DND-41 (cell line): ENCODE data around the gene SLC22A17.
"Not testable (repeated sequence)": the region's sequence is repeated elsewhere in the genome, so short reads cannot be mapped to it uniquely, and the experiment has no call there.

Experiments
- ATAC-seq: fragments of 200-7000 bp; cut with Tn5 transposase; 3 replicates; pipeline ENCODE4 v1.9.1; 2021; ENCODE audit warnings: low read depth; ENCODE audit not compliant: insufficient read depth
- DNase-seq: peaks from one replicate; pipeline ENCODE4 v3.0.0-alpha.2; 2020
- H2AFZ ChIP-seq: 2 replicates; pipeline ENCODE4 v1.6.0; 2012; ENCODE audit warnings: low read depth, low read length
- H3K27ac ChIP-seq: 2 replicates; pipeline ENCODE4 v1.5.1; 2012; ENCODE audit warnings: low read length, inconsistent platforms
- H3K27me3 ChIP-seq: fragments of 200-600 bp; sonication (generic); 2 replicates; pipeline ENCODE4 v1.6.0; 2012; ENCODE audit warnings: low read length, mild to moderate bottlenecking, inconsistent platforms; ENCODE audit not compliant: insufficient read depth, poor library complexity
- H3K36me3 ChIP-seq: 2 replicates; pipeline ENCODE4 v1.5.1; 2012; ENCODE audit warnings: low read length, inconsistent platforms; ENCODE audit not compliant: insufficient read depth
- H3K4me1 ChIP-seq: 2 replicates; pipeline ENCODE4 v1.5.1; 2012; ENCODE audit warnings: mild to moderate bottlenecking, low read length; ENCODE audit not compliant: insufficient read depth
- H3K4me2 ChIP-seq: 2 replicates; pipeline ENCODE4 v1.6.0; 2012; ENCODE audit warnings: mild to moderate bottlenecking, moderate library complexity, low read length, inconsistent platforms; ENCODE audit not compliant: insufficient read depth
- H3K4me3 ChIP-seq, 2 experiments: fragments of 200-600 bp in 1 of 2; shearing (Covaris generic) in 1 of 2; 2 replicates each; pipeline ENCODE4 v1.5.1; 2012 to 2016; ENCODE audit warnings: inconsistent platforms in 2 of 2, low read length in 2 of 2, mild to moderate bottlenecking in 2 of 2, low read depth in 1 of 2, moderate library complexity in 1 of 2
- H3K79me2 ChIP-seq: 2 replicates; pipeline ENCODE4 v1.6.0; 2012; ENCODE audit warnings: low read length, inconsistent platforms; ENCODE audit not compliant: insufficient read depth
- H3K9ac ChIP-seq: 2 replicates; pipeline ENCODE4 v1.6.0; 2012; ENCODE audit warnings: low read depth, mild to moderate bottlenecking, inconsistent platforms, low read length, moderate library complexity
- H3K9me3 ChIP-seq: 2 replicates; pipeline ENCODE4 v1.5.1; 2012; ENCODE audit warnings: low read length, moderate library complexity, mild to moderate bottlenecking, inconsistent platforms; ENCODE audit not compliant: insufficient read depth, severe bottlenecking
- H4K20me1 ChIP-seq: 2 replicates; pipeline ENCODE4 v1.6.0; 2012; ENCODE audit warnings: low read length; ENCODE audit not compliant: insufficient read depth
- CTCF ChIP-seq: IDR thresholded peaks from 2 replicates; pipeline ENCODE4 v1.5.1; 2012; ENCODE audit warnings: borderline replicate concordance, low read length, moderate library complexity, mild to moderate bottlenecking; ENCODE audit not compliant: poor library complexity, severe bottlenecking; ENCODE audit errors: extremely low read depth
- EZH2 ChIP-seq: IDR thresholded peaks from 3 replicates; pipeline ENCODE4 v1.6.1; 2012; ENCODE audit warnings: borderline replicate concordance, low read depth, mild to moderate bottlenecking, moderate library complexity, low read length, inconsistent platforms; ENCODE audit not compliant: severe bottlenecking

SLC22A17 gene

GRCh38 chr14:23392613-23393012, 39.9 kb upstream of the SLC22A17 start:
- ATAC-seq (no peak), DNase-seq (no peak)
- H3K27ac ChIP-seq: no peak overlapping the region
- H3K4me1 ChIP-seq: no peaks in the 10 kb centered on the region
- H3K9me3 ChIP-seq: no peaks in the 10 kb centered on the region
- H3K9ac ChIP-seq: no peak overlapping the region
- no peaks in the 10 kb centered on the region for H3K36me3 ChIP-seq
- TF ChIP-seq CTCF: no peak
- no peak for TF ChIP-seq EZH2
- no peak overlapping the region for H3K4me2 ChIP-seq
- H3K79me2 ChIP-seq: no peaks in the 10 kb centered on the region
- H3K4me3 ChIP-seq: no peak overlapping the region
- no peaks in the 10 kb centered on the region for H4K20me1 ChIP-seq
- H2AFZ ChIP-seq: no peak overlapping the region
- H3K27me3 ChIP-seq: peaks cover 5% of the 10 kb centered on the region

GRCh38 chr14:23389871-23390270, 37.2 kb upstream of the SLC22A17 start:
- not testable (repeated sequence) for H2AFZ ChIP-seq, H3K27me3 ChIP-seq

GRCh38 chr14:23389396-23389795, 36.7 kb upstream of the SLC22A17 start:
- ATAC-seq (no peak), DNase-seq (no peak)
- Histone ChIP-seq H3K4me2 (no peak overlapping the region), H3K27ac (no peak overlapping the region), H3K9me3 (no peaks in the 10 kb centered on the region), H3K36me3 (no peaks in the 10 kb centered on the region), H3K4me1 (no peaks in the 10 kb centered on the region), H2AFZ (no peak overlapping the region), H3K4me3 (no peak overlapping the region), H3K9ac (no peak overlapping the region), H4K20me1 (no peaks in the 10 kb centered on the region), H3K27me3 (peaks cover 2% of the 10 kb centered on the region), H3K79me2 (no peaks in the 10 kb centered on the region)
- TF ChIP-seq EZH2: no peak
- TF ChIP-seq CTCF: no peak

More at GRCh38 chr14:23389871-23390270, 37.2 kb upstream of the SLC22A17 start:
- not testable (repeated sequence) for H3K36me3 ChIP-seq, H3K79me2 ChIP-seq, H4K20me1 ChIP-seq, H3K9me3 ChIP-seq, H3K4me2 ChIP-seq, H3K9ac ChIP-seq, H3K4me3 ChIP-seq, H3K4me1 ChIP-seq, ATAC-seq, DNase-seq, H3K27ac ChIP-seq

GRCh38 chr14:23388996-23389395, 36.3 kb upstream of the SLC22A17 start:
- no peak for DNase-seq
- Histone ChIP-seq H3K9me3 (no peaks in the 10 kb centered on the region), H3K36me3 (no peaks in the 10 kb centered on the region), H3K27ac (no peak overlapping the region), H2AFZ (no peak overlapping the region), H3K4me3 (no peak overlapping the region), H4K20me1 (no peaks in the 10 kb centered on the region), H3K27me3 (peaks cover 6% of the 10 kb centered on the region), H3K79me2 (no peaks in the 10 kb centered on the region), H3K4me2 (no peak overlapping the region), H3K9ac (no peak overlapping the region), H3K4me1 (no peaks in the 10 kb centered on the region)
- ATAC-seq: no peak
- TF ChIP-seq EZH2: no peak
- no peak for TF ChIP-seq CTCF
